Measurements from ENCODE around the gene FBXO42.

The FBXO42 gene

GRCh38 chr1:16199700-16200099 is 152.6 kb downstream of the FBXO42 start:
- no peak for DNase-seq

GRCh38 chr1:16199157-16199501 is 153.2 kb downstream of the FBXO42 start:
- no peak for DNase-seq

GRCh38 chr1:16198444-16199156 is 153.7 kb downstream of the FBXO42 start:
- DNase-seq, result no peak

GRCh38 chr1:16196874-16197273 is 155.4 kb downstream of the FBXO42 start:
- no peak for DNase-seq

Data from activated CD8-positive, alpha-beta memory T cell treated with anti-CD3 and anti-CD28 coated beads for 24 hours (primary cell).